Measurements from ENCODE around the gene EPHB2.
"Not testable (repeated sequence)": the region's sequence is repeated elsewhere in the genome, so short reads cannot be mapped to it uniquely, and the experiment has no call there.

DNA sequence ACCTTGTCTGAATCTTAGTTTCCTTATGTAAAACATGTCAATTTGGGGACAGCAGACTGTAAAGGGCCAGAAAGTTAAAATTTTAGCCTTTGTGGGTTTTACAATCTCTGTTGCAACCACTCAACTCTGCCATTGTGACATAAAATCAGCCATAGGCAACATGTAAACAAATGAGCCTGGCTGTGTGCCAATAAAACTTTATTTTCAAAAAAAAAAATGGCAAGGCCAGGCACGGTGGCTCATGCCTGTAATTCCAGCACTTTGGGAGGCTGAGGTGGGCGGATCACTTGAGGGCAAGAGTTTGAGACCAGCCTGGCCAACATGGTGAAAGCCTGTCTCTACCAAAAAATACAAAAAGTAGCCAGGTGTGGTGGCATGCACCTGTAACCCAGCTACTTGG is 123.8 kb downstream of the EPHB2 start:
- TF ChIP-seq, protein P1, sequence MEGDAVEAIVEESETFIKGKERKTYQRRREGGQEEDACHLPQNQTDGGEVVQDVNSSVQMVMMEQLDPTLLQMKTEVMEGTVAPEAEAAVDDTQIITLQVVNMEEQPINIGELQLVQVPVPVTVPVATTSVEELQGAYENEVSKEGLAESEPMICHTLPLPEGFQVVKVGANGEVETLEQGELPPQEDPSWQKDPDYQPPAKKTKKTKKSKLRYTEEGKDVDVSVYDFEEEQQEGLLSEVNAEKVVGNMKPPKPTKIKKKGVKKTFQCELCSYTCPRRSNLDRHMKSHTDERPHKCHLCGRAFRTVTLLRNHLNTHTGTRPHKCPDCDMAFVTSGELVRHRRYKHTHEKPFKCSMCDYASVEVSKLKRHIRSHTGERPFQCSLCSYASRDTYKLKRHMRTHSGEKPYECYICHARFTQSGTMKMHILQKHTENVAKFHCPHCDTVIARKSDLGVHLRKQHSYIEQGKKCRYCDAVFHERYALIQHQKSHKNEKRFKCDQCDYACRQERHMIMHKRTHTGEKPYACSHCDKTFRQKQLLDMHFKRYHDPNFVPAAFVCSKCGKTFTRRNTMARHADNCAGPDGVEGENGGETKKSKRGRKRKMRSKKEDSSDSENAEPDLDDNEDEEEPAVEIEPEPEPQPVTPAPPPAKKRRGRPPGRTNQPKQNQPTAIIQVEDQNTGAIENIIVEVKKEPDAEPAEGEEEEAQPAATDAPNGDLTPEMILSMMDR (IDR thresholded peaks at IDR 0.05), result not testable (repeated sequence)
- not testable (repeated sequence) for TF ChIP-seq POLR2A (IDR thresholded peaks at IDR 0.05)

Data from testis (tissue), 2 donors.